ENCODE data around the gene HSPBAP1.

GRCh38 chr3:122690096-122690495 is 103.5 kb downstream of the HSPBAP1 start:
- TF ChIP-seq POLR2A (IDR thresholded peaks at IDR 0.05), result no peak
- TF ChIP-seq, protein P1, sequence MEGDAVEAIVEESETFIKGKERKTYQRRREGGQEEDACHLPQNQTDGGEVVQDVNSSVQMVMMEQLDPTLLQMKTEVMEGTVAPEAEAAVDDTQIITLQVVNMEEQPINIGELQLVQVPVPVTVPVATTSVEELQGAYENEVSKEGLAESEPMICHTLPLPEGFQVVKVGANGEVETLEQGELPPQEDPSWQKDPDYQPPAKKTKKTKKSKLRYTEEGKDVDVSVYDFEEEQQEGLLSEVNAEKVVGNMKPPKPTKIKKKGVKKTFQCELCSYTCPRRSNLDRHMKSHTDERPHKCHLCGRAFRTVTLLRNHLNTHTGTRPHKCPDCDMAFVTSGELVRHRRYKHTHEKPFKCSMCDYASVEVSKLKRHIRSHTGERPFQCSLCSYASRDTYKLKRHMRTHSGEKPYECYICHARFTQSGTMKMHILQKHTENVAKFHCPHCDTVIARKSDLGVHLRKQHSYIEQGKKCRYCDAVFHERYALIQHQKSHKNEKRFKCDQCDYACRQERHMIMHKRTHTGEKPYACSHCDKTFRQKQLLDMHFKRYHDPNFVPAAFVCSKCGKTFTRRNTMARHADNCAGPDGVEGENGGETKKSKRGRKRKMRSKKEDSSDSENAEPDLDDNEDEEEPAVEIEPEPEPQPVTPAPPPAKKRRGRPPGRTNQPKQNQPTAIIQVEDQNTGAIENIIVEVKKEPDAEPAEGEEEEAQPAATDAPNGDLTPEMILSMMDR (IDR thresholded peaks at IDR 0.05), result no peak
